ENCODE data around the gene CDK5. TPM values are rescaled to one million over a fixed set of nuclear protein-coding genes. Genes with fewer than 3 reads are reported as not detected.

Gene CDK5
- total and polyA plus RNA-seq, 2 of the 13 experiments (the other 11 are each of a cell fraction or from before 2014, with no cell fraction given) = 16.4 to 21.3 TPM

GRCh38 chr7:151010307-151011096, 47.2 kb downstream of the CDK5 start (continued):
- TF ChIP-seq ZNF281 (CRISPR knock-in tag; IDR thresholded peaks at IDR 0.05; ENCODE audit: borderline replicate concordance) (peak; percentile 80; the same call in 1 of the 2 replicates), TARDBP (CRISPR knock-in tag; IDR thresholded peaks at IDR 0.05) (no peak), BATF2 (CRISPR knock-in tag; IDR thresholded peaks at IDR 0.05) (no peak), ZIK1 (CRISPR knock-in tag; IDR thresholded peaks at IDR 0.05; ENCODE audit: borderline replicate concordance, low read depth) (0 out of 2 replicates have a peak, but pooled peaks have one; percentile 21), HOXA3 (CRISPR knock-in tag; IDR thresholded peaks at IDR 0.05) (peak; percentile 47), SAP130 (CRISPR knock-in tag; IDR thresholded peaks at IDR 0.05; ENCODE audit: low read depth) (peak; percentile 60), ELF4 (CRISPR knock-in tag; IDR thresholded peaks at IDR 0.05; ENCODE audit: borderline replicate concordance) (no peak), ZSCAN30 (CRISPR knock-in tag; IDR thresholded peaks at IDR 0.05) (no peak), KDM5B (CRISPR knock-in tag; IDR thresholded peaks at IDR 0.05; ENCODE audit: borderline replicate concordance) (0 out of 2 replicates have a peak, but pooled peaks have one; percentile 19), SALL1 (CRISPR knock-in tag; IDR thresholded peaks at IDR 0.05) (peak; percentile 60), HNRNPL (IDR thresholded peaks at IDR 0.05; ENCODE audit: low read depth, low read length) (0 out of 2 replicates have a peak, but pooled peaks have one; percentile 60), NFKB2 (CRISPR knock-in tag; IDR thresholded peaks at IDR 0.05; ENCODE audit: borderline replicate concordance) (peak; percentile 36; the same call in 1 of the 2 replicates), SRY (CRISPR knock-in tag; IDR thresholded peaks at IDR 0.05) (no peak), PRDM15 (CRISPR knock-in tag; IDR thresholded peaks at IDR 0.05) (peak; percentile 97), PPARG (CRISPR knock-in tag; conservative IDR thresholded peaks at IDR 0.05) (0 out of 2 replicates have a peak, but pooled peaks have one; percentile 26), ZFP91 (CRISPR knock-in tag; IDR thresholded peaks at IDR 0.05; ENCODE audit: borderline replicate concordance) (peak; percentile 94), MYC (CRISPR knock-in tag; IDR thresholded peaks at IDR 0.05; ENCODE audit: borderline replicate concordance) (peak; percentile 81), ZBTB7B (CRISPR knock-in tag; IDR thresholded peaks at IDR 0.05) (0 out of 2 replicates have a peak, but pooled peaks have one; percentile 5), KLF12 (CRISPR knock-in tag; IDR thresholded peaks at IDR 0.05; ENCODE audit: borderline replicate concordance) (peak; percentile 68; the same call in 1 of the 2 replicates), ZNF44 (CRISPR knock-in tag; IDR thresholded peaks at IDR 0.05) (no peak)

All from HepG2 (cell line).